ENCODE data around the gene TMEM178B.

GRCh38 chr7:141150465-141150864 lies 76.6 kb downstream of the TMEM178B start:
- no peak for TF ChIP-seq POLR2A (IDR thresholded peaks at IDR 0.05; ENCODE audit: low read length)
- TF ChIP-seq GATA1 (IDR thresholded peaks at IDR 0.05; ENCODE audit: low read depth, low read length) = no peak
